Body of pancreas (tissue), 4 donors: ENCODE measurements around the gene SMAD4. TPM values are rescaled to one million over a fixed set of nuclear protein-coding genes. Genes with fewer than 3 reads are reported as not detected.

ENCODE experiments used
- ATAC-seq: fragments of 150-250 bp; one replicate; pipeline ENCODE4 v1.9.1; 2016
- DNase-seq, 4 donors: peaks; one replicate each; pipeline ENCODE4 v3.0.0-alpha.2; 2019
- H3K27ac ChIP-seq, 4 donors: fragments of 200-600 bp; sonication (generic); 1 replicate in 3 of 4; 2 replicates in 1 of 4; pipeline versions ENCODE4 v1.5.1 to v1.6.1; 2016 to 2019; ENCODE audit warnings: mild to moderate bottlenecking in 1 of 4, mixed read lengths in 1 of 4, moderate library complexity in 1 of 4
- H3K27me3 ChIP-seq, 2 donors: fragments of 200-600 bp; sonication (generic); one replicate each; pipeline ENCODE4 v1.6.0; 2016; ENCODE audit warnings: mild to moderate bottlenecking in 1 of 2
- H3K36me3 ChIP-seq, 2 donors: fragments of 200-600 bp; sonication (generic); replicated peaks in 1 of 2; 2 replicates each; pipeline ENCODE4 v1.5.1; 2016; ENCODE audit warnings: low read depth in 2 of 2; ENCODE audit not compliant: insufficient read depth in 1 of 2
- H3K4me1 ChIP-seq: fragments of 200-600 bp; sonication (generic); one replicate; pipeline ENCODE4 v1.6.0; 2016
- H3K4me3 ChIP-seq, 2 donors: fragments of 200-600 bp; sonication (generic); 1 replicate in 1 of 2; 2 replicates in 1 of 2; pipeline ENCODE4 v1.5.1; 2016 to 2019
- H3K9me3 ChIP-seq, 3 donors: fragments of 200-600 bp; sonication (generic); 1 replicate in 2 of 3; 2 replicates in 1 of 3; pipeline ENCODE4 v1.5.1; 2016
- POLR2A ChIP-seq, 3 donors: fragments of 450-650 bp; IDR thresholded peaks; one replicate each; pipeline ENCODE4 v1.6.1; 2016; ENCODE audit warnings: antibody characterized with exemption in 3 of 3, mild to moderate bottlenecking in 2 of 3
- WGBS, 2 donors: methylation state at CpG; one replicate each; pipeline ENCODE4 v1.1.5; 2017; 5-methylcytosine and 5-hydroxymethylcytosine counted together
- intact Hi-C: fragments of 100-400 bp; cut with DNase I; formaldehyde crosslinking; loops from one replicate; pipeline ENCODE4 v1.15.1; 2023
- total RNA-seq, 2 donors: library from RNA; depleted of rRNA; stranded (reverse); fragments of >200 nt; gene quantifications; one replicate each; pipeline ENCODE4 v1.1.0, GENCODE V29; 2016
- TF ChIP-seq, protein P1 (sequence below), 7 experiments: fragments of 450-650 bp in 4 of 7; fragments of 200-600 bp in 3 of 7; sonication (generic) in 3 of 7; IDR thresholded peaks; one replicate each; pipeline ENCODE4 v1.5.1; 2016 to 2019; ENCODE audit warnings: antibody characterized with exemption in 7 of 7

The SMAD4 gene
- total RNA-seq, 2 donors from 2014 or later: 78.6 to 173 TPM

GRCh38 chr18:51064256-51064655 is 34.2 kb downstream of the SMAD4 start:
- DNase-seq (no peak), ATAC-seq (no peak)
- Histone ChIP-seq H3K9me3 (no peaks in the 10 kb centered on the region), H3K27me3 (no peaks in the 10 kb centered on the region), H3K4me3 (no peak overlapping the region), H3K4me1 (peaks cover 10% of the 10 kb centered on the region), H3K27ac (no peak overlapping the region), H3K36me3 (peaks cover 0 to 20% of the 10 kb centered on the region in 2 donors)
- TF ChIP-seq, protein P1, sequence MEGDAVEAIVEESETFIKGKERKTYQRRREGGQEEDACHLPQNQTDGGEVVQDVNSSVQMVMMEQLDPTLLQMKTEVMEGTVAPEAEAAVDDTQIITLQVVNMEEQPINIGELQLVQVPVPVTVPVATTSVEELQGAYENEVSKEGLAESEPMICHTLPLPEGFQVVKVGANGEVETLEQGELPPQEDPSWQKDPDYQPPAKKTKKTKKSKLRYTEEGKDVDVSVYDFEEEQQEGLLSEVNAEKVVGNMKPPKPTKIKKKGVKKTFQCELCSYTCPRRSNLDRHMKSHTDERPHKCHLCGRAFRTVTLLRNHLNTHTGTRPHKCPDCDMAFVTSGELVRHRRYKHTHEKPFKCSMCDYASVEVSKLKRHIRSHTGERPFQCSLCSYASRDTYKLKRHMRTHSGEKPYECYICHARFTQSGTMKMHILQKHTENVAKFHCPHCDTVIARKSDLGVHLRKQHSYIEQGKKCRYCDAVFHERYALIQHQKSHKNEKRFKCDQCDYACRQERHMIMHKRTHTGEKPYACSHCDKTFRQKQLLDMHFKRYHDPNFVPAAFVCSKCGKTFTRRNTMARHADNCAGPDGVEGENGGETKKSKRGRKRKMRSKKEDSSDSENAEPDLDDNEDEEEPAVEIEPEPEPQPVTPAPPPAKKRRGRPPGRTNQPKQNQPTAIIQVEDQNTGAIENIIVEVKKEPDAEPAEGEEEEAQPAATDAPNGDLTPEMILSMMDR (IDR thresholded peaks at IDR 0.05): no peak
- TF ChIP-seq POLR2A (IDR thresholded peaks at IDR 0.05): no peak
- intact Hi-C loops: no loop called here

GRCh38 chr18:51066273-51066672 is 36.3 kb downstream of the SMAD4 start:
- Histone ChIP-seq H3K27ac (no peak overlapping the region), H3K9me3 (no peaks in the 10 kb centered on the region), H3K27me3 (no peaks in the 10 kb centered on the region), H3K36me3 (peaks cover 0 to 11% of the 10 kb centered on the region in 2 donors), H3K4me3 (no peak overlapping the region), H3K4me1 (peaks cover 10% of the 10 kb centered on the region)
- DNase-seq (no peak), ATAC-seq (peak; percentile 24)
- 80 to 85% methylated on average over 4 of the region's 4 CpGs for WGBS, 2 donors
- intact Hi-C loops: no loop called here
- no peak for TF ChIP-seq POLR2A (IDR thresholded peaks at IDR 0.05)
- TF ChIP-seq, protein P1 (IDR thresholded peaks at IDR 0.05): no peak

DNA sequence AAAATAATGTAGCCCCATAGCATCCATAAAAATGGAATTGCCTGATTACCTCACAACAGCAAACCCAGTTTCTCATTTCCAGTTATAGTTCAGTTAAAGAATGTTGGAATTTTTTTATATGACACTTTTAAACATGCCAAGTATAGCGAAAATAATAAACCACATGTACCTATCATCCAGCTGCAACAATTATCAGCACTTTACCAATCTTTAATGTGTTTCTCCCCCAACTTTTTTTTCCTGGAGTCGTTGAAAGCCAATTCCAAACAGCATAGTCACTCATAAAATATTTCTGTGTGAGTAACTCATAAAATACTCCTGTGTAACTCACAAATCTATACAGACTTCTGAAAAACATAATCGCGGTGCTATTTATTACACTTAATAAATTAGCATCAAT is 38.1 kb downstream of the SMAD4 start:
- Histone ChIP-seq H3K27me3 (no peaks in the 10 kb centered on the region), H3K4me1 (peaks cover 10% of the 10 kb centered on the region), H3K27ac (peak overlapping the region in 1 of 4 donors; percentile 16), H3K9me3 (no peaks in the 10 kb centered on the region), H3K36me3 (peaks cover 0 to 10% of the 10 kb centered on the region in 2 donors), H3K4me3 (no peak overlapping the region)
- intact Hi-C loops: no loop called here
- no peak for TF ChIP-seq POLR2A (IDR thresholded peaks at IDR 0.05)
- TF ChIP-seq, protein P1 (IDR thresholded peaks at IDR 0.05): no peak
- DNase-seq (no peak), ATAC-seq (no peak)
- 80% methylated on average over 4 of the region's 4 CpGs for WGBS, 2 donors

DNA sequence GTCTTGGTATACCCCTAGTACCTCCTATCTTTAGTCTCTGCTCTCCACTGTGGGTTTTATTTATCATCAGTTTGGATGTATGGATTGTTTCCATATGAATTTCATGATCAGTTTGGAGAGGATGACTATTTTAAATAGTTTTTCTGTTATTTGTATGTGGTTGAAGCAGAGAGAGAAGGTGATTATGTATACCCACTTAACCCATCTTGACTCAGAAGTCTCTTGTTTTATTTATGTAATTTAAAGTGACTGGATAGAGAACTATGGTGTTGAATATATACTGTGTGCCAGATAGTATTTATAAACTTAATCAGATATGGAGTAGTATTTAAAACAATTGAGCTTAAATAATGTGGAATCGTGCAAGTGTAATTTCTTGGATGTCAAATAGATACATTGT is 39.9 kb downstream of the SMAD4 start:
- Histone ChIP-seq H3K27me3 (no peaks in the 10 kb centered on the region), H3K4me1 (peaks cover 7% of the 10 kb centered on the region), H3K36me3 (peaks cover 0 to 10% of the 10 kb centered on the region in 2 donors), H3K9me3 (no peaks in the 10 kb centered on the region), H3K4me3 (no peak overlapping the region), H3K27ac (no peak overlapping the region)
- ATAC-seq (no peak), DNase-seq (no peak)
- 90 to 93% methylated on average over 1 of the region's 1 CpG for WGBS, 2 donors
- TF ChIP-seq POLR2A (IDR thresholded peaks at IDR 0.05): no peak
- TF ChIP-seq, protein P1 (IDR thresholded peaks at IDR 0.05): no peak
- intact Hi-C loops: no loop called here

GRCh38 chr18:51070545-51070944 is 40.5 kb downstream of the SMAD4 start:
- Histone ChIP-seq H3K4me3 (no peak overlapping the region), H3K9me3 (no peaks in the 10 kb centered on the region), H3K36me3 (peaks cover 0 to 7% of the 10 kb centered on the region in 2 donors), H3K27ac (no peak overlapping the region), H3K27me3 (no peaks in the 10 kb centered on the region), H3K4me1 (peaks cover 10% of the 10 kb centered on the region)
- intact Hi-C loops: no loop called here
- ATAC-seq (no peak), DNase-seq (no peak)
- TF ChIP-seq POLR2A (IDR thresholded peaks at IDR 0.05): no peak
- TF ChIP-seq, protein P1 (IDR thresholded peaks at IDR 0.05): no peak
- WGBS, 2 donors: 98 to 100% methylated on average over 2 of the region's 2 CpGs
